A549 (cell line): ENCODE data around the gene RPA3. TPM values are rescaled to one million over a fixed set of nuclear protein-coding genes. Genes with fewer than 3 reads are reported as not detected.

ENCODE experiments used
- ATAC-seq, 2 experiments: fragments of 200-7000 bp in 1 of 2; fragments of >200 bp in 1 of 2; cut with Nextera tagmentation in 1 of 2; cut with Tn5 transposase in 1 of 2; 3 replicates each; pipeline versions ENCODE4 v1.8.0 to v1.9.1; 2018 to 2020; ENCODE audit warnings: mild to moderate bottlenecking in 1 of 2, moderate library complexity in 1 of 2
- CTCF ChIA-PET: fragments of 300-600 bp; sonication (Branson Sonifier 250); formaldehyde crosslinking; extraction: SDS; loops from one replicate; lab custom pipeline; 2021; ENCODE audit warnings: antibody characterized with exemption, inconsistent platforms; lab: Yijun Ruan, JAX
- POLR2A ChIA-PET: fragments of 350-600 bp; formaldehyde crosslinking; extraction: SDS; loops from one replicate; lab custom pipeline; 2021; ENCODE audit warnings: antibody characterized with exemption, inconsistent platforms; lab: Yijun Ruan, JAX
- DNase-seq, 2 experiments: peaks; one replicate each; pipeline versions ENCODE4 v3.0.0 to v3.0.0-alpha.2; 2011 to 2016; ENCODE audit warnings: low read depth in 1 of 2, low spot score in 1 of 2
- FAIRE-seq: peaks from 2 replicates; lab custom pipeline; 2011; peaks lifted over from hg19 to GRCh38; lab: Jason Lieb, UNC
- H3K27ac ChIP-seq, 2 experiments: fragments of >200 bp; sonication (Bioruptor Twin); formaldehyde crosslinking; 3 replicates each; pipeline ENCODE4 v1.5.1; 2016 to 2017
- H3K4me1 ChIP-seq: fragments of >200 bp; sonication (Bioruptor Twin); formaldehyde crosslinking; 3 replicates; pipeline ENCODE4 v1.6.1; 2016
- H3K4me2 ChIP-seq: fragments of >200 bp; sonication (Bioruptor Twin); formaldehyde crosslinking; 3 replicates; pipeline ENCODE4 v1.6.1; 2016
- H3K4me3 ChIP-seq: fragments of >200 bp; sonication (Bioruptor Twin); formaldehyde crosslinking; 3 replicates; pipeline ENCODE4 v1.5.1; 2016
- H3K9me3 ChIP-seq: fragments of >200 bp; sonication (Bioruptor Twin); formaldehyde crosslinking; 3 replicates; pipeline ENCODE4 v1.6.1; 2016
- BHLHE40 ChIP-seq: IDR thresholded peaks from 2 replicates; pipeline ENCODE4 v1.6.1; 2012; ENCODE audit warnings: low read depth, low read length, inconsistent platforms
- CBX2 ChIP-seq: fragments of 200-600 bp; sonication (generic); IDR thresholded peaks from 2 replicates; pipeline ENCODE4 v1.6.1; 2016; ENCODE audit warnings: low read depth, mild to moderate bottlenecking, borderline replicate concordance
- E2F6 ChIP-seq: IDR thresholded peaks from 2 replicates; pipeline ENCODE4 v1.6.1; 2012; ENCODE audit warnings: low read depth, borderline replicate concordance
- ESRRA ChIP-seq: fragments of 150-350 bp; IDR thresholded peaks from 2 replicates; pipeline ENCODE4 v1.6.1; 2014; ENCODE audit warnings: mild to moderate bottlenecking, low read length, borderline replicate concordance
- FOSB ChIP-seq: fragments of 250-450 bp; sonication (Bioruptor Pico); IDR thresholded peaks from 2 replicates; pipeline ENCODE4 v1.5.0; 2020; ENCODE audit warnings: mild to moderate bottlenecking, moderate library complexity
- GATA3 ChIP-seq: IDR thresholded peaks from 2 replicates; pipeline ENCODE4 v1.6.1; 2012; ENCODE audit warnings: borderline replicate concordance
- HDAC2 ChIP-seq: fragments of 200-600 bp; sonication (generic); IDR thresholded peaks from 2 replicates; pipeline ENCODE4 v1.6.1; 2016
- HES2 ChIP-seq: fragments of >200 bp; sonication (Bioruptor Twin); formaldehyde crosslinking; IDR thresholded peaks from 2 replicates; pipeline ENCODE4 v1.6.1; 2016
- HEYL ChIP-seq: fragments of 250-450 bp; sonication (Bioruptor Pico); IDR thresholded peaks from 2 replicates; pipeline ENCODE4 v1.8.0; 2021; ENCODE audit warnings: mild to moderate bottlenecking, moderate library complexity
- HMGXB4 ChIP-seq: fragments of 250-450 bp; sonication (Bioruptor Pico); IDR thresholded peaks from 2 replicates; pipeline ENCODE4 v1.5.0; 2021; ENCODE audit warnings: mild to moderate bottlenecking, moderate library complexity, borderline replicate concordance
- HOXA7 ChIP-seq: fragments of 250-450 bp; sonication (Bioruptor Pico); IDR thresholded peaks from 2 replicates; pipeline ENCODE4 v1.5.0; 2020; ENCODE audit warnings: mild to moderate bottlenecking, moderate library complexity
- KDM5A ChIP-seq: fragments of 200-600 bp; sonication (generic); IDR thresholded peaks from 2 replicates; pipeline ENCODE4 v1.6.1; 2016; ENCODE audit warnings: antibody characterized with exemption, mild to moderate bottlenecking
- NFE2L2 ChIP-seq: fragments of 150-350 bp; conservative IDR thresholded peaks from 2 replicates; pipeline ENCODE4 v1.6.1; 2014; ENCODE audit warnings: low read length
- NPAS2 ChIP-seq: fragments of 250-450 bp; sonication (Bioruptor Pico); IDR thresholded peaks from 2 replicates; pipeline ENCODE4 v1.8.0; 2022; ENCODE audit warnings: mild to moderate bottlenecking, moderate library complexity, borderline replicate concordance
- NR3C1 ChIP-seq: fragments of >200 bp; sonication (Bioruptor Twin); formaldehyde crosslinking; IDR thresholded peaks from 3 replicates; pipeline ENCODE4 v1.6.1; 2017
- PHF8 ChIP-seq: fragments of 200-600 bp; sonication (generic); IDR thresholded peaks from 2 replicates; pipeline ENCODE4 v1.6.1; 2016; ENCODE audit warnings: low read depth, mild to moderate bottlenecking, antibody characterized with exemption, moderate library complexity, borderline replicate concordance
- POLR2AphosphoS2 ChIP-seq: conservative IDR thresholded peaks from 2 replicates; pipeline ENCODE4 v1.6.1; 2012; ENCODE audit warnings: low read length, improper control_type of control experiment, inconsistent platforms
- RAD21 ChIP-seq, 2 experiments: fragments of >200 bp in 1 of 2; sonication (Bioruptor Twin) in 1 of 2; formaldehyde crosslinking in 1 of 2; IDR thresholded peaks in 1 of 2; conservative IDR thresholded peaks in 1 of 2; 2 replicates in 1 of 2; 3 replicates in 1 of 2; pipeline ENCODE4 v1.6.1; 2012 to 2018; ENCODE audit warnings: inconsistent platforms in 1 of 2
- RCOR1 ChIP-seq: fragments of 150-350 bp; IDR thresholded peaks from 2 replicates; pipeline ENCODE4 v1.6.1; 2014; ENCODE audit warnings: antibody characterized with exemption, low read length, low read depth
- RFX5 ChIP-seq: fragments of 450-650 bp; IDR thresholded peaks from 2 replicates; pipeline ENCODE4 v1.7.1; 2014; ENCODE audit warnings: antibody characterized with exemption, mild to moderate bottlenecking, moderate library complexity
- SREBF2 ChIP-seq: fragments of 450-650 bp; IDR thresholded peaks from 2 replicates; pipeline ENCODE4 v1.6.1; 2014; ENCODE audit warnings: mild to moderate bottlenecking, moderate library complexity
- TP53 ChIP-seq: fragments of 250-450 bp; sonication (Bioruptor Pico); IDR thresholded peaks from 2 replicates; pipeline ENCODE4 v1.5.0; 2021; ENCODE audit warnings: mild to moderate bottlenecking, moderate library complexity
- WGBS: methylation state at CpG from one replicate; pipeline ENCODE4 v1.1.6; 2017; ENCODE audit errors: missing lambda C conversion rate; 5-methylcytosine and 5-hydroxymethylcytosine counted together
- polyA plus RNA-seq, 4 experiments: library from polyadenylated mRNA; depleted of rRNA in 3 of 4; stranded (reverse); fragments of >200 nt; fragmentation: RNase III in 1 of 4; extraction: RNeasy Plus Mini Kit Qiagen cat#74134 plus additional on column Dnase treatment in 1 of 4; gene quantifications; 2 replicates in 3 of 4; 3 replicates in 1 of 4; pipeline ENCODE4 v1.2.3, GENCODE V29; 2011 to 2017
- TF ChIP-seq, protein P1 (sequence below): IDR thresholded peaks from 2 replicates; pipeline ENCODE4 v1.6.1; 2012

Gene RPA3
- polyA plus RNA-seq, 2 of the 4 experiments (the other 2 are of a cell fraction): 95.1 to 129 TPM

GRCh38 chr7:7745258-7745657 is 26.9 kb upstream of the RPA3 start:
- no peak overlapping the region for H3K27ac ChIP-seq
- H3K9me3 ChIP-seq: no peaks in the 10 kb centered on the region
- H3K4me2 ChIP-seq: no peak overlapping the region
- ChIA-PET POLR2A (no interaction called here), CTCF (interaction anchor here (1.2 to 1.7 kb wide), 2 partner anchors 26 to 64 kb away, joined by 3 to 8 read pairs; no protein-coding TSS in a partner anchor)
- H3K4me3 ChIP-seq: no peak overlapping the region
- no peak for FAIRE-seq
- no peak for ATAC-seq
- WGBS: 75% methylated on average over 4 of the region's 4 CpGs
- no peak for TF ChIP-seq HMGXB4
- no peak for TF ChIP-seq GATA3
- TF ChIP-seq KDM5A: no peak
- TF ChIP-seq NPAS2 (CRISPR knock-in tag): no peak
- TF ChIP-seq, protein P1, sequence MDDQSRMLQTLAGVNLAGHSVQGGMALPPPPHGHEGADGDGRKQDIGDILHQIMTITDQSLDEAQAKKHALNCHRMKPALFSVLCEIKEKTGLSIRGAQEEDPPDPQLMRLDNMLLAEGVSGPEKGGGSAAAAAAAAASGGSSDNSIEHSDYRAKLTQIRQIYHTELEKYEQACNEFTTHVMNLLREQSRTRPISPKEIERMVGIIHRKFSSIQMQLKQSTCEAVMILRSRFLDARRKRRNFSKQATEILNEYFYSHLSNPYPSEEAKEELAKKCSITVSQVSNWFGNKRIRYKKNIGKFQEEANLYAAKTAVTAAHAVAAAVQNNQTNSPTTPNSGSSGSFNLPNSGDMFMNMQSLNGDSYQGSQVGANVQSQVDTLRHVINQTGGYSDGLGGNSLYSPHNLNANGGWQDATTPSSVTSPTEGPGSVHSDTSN: no peak
- no peak for TF ChIP-seq RCOR1
- no peak for TF ChIP-seq ESRRA
- no peak for TF ChIP-seq SREBF2
- no peak for TF ChIP-seq E2F6
- TF ChIP-seq TP53: no peak
- no peak for TF ChIP-seq POLR2AphosphoS2
- TF ChIP-seq NFE2L2: no peak
- H3K4me1 ChIP-seq: no peaks in the 10 kb centered on the region
- no peak for DNase-seq

- H3K4me3 ChIP-seq: no peak overlapping the region
Measured at GRCh38 chr7:7742223-7742622, 23.8 kb upstream of the RPA3 start.

GRCh38 chr7:7740037-7740355 is 21.6 kb upstream of the RPA3 start:
- no peak for TF ChIP-seq POLR2AphosphoS2
- TF ChIP-seq FOSB: no peak
- no peak for TF ChIP-seq NR3C1
- no peak for TF ChIP-seq HDAC2
- no peak for TF ChIP-seq BHLHE40
- no peak for TF ChIP-seq HOXA7
- TF ChIP-seq KDM5A: no peak
- no peak for TF ChIP-seq PHF8
- TF ChIP-seq, all 56 proteins: peak for 0
- CTCF ChIA-PET: interaction anchor here (1.5 to 1.8 kb wide), 2 partner anchors 11 to 59 kb away, joined by 4 read pairs; no protein-coding TSS in a partner anchor

More at GRCh38 chr7:7742223-7742622, 23.8 kb upstream of the RPA3 start:
- ATAC-seq (no peak), FAIRE-seq (no peak), DNase-seq (no peak)
- TF ChIP-seq RAD21 (conservative IDR thresholded peaks at IDR 0.05 in 1 of 2, IDR thresholded peaks at IDR 0.05 in 1 of 2) (peak in 1 of 2 experiments; percentile 31; a peak in 2 of 5 replicates), RFX5 (no peak), CBX2 (no peak), NFE2L2 (no peak), HEYL (CRISPR knock-in tag) (no peak), HES2 (no peak)
- Histone ChIP-seq H3K27ac (no peak overlapping the region), H3K9me3 (no peaks in the 10 kb centered on the region), H3K4me2 (no peak overlapping the region), H3K4me1 (peaks cover 10% of the 10 kb centered on the region; the same call in 2 of the 3 replicates)
- 91% methylated on average over 12 of the region's 12 CpGs for WGBS
- POLR2A ChIA-PET: no interaction called here
- CTCF ChIA-PET: interaction anchor here (0.9 to 1.4 kb wide), 2 partner anchors 43 to 61 kb away, joined by 3 to 6 read pairs; no protein-coding TSS in a partner anchor

More at GRCh38 chr7:7740037-7740355, 21.6 kb upstream of the RPA3 start:
- Histone ChIP-seq H3K9me3 (no peaks in the 10 kb centered on the region), H3K27ac (no peak overlapping the region), H3K4me1 (peaks cover 11% of the 10 kb centered on the region; the same call in 2 of the 3 replicates), H3K4me2 (no peak overlapping the region), H3K4me3 (no peak overlapping the region)
- DNase-seq (no peak), ATAC-seq (no peak), FAIRE-seq (no peak)
- WGBS: 93% methylated on average over 2 of the region's 2 CpGs
- POLR2A ChIA-PET: no interaction called here
